GM19452 (cell line): Measurements from ENCODE around the gene PCOLCE2.
"Not testable (repeated sequence)": the region's sequence is repeated elsewhere in the genome, so short reads cannot be mapped to it uniquely, and the experiment has no call there.

Experiments
- ATAC-seq: cut with Tn5 transposase; IDR thresholded peaks from one replicate; pipeline ENCODE4 v1.9.1; 2021; ENCODE audit not compliant: unreplicated experiment

The PCOLCE2 gene

DNA sequence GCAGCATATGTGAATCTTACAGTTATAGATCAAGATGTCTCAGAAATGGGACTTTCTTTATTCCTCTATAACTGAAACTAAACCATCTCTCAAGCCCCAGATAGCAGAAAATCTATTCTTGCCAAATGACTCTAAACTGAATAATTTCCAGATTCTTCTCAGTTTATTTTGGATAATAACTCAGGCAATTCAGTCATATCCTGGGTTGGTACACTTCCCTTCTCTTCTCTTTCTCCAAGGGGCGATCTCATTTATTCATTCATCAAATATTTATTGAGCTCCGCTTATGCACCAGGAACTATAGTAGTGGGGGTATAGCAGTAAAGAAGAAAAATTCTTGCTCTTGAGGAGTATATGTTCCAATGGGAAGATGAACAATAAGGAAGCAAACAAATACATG, 13.5 kb upstream of the PCOLCE2 start:
- ATAC-seq = no peak

DNA sequence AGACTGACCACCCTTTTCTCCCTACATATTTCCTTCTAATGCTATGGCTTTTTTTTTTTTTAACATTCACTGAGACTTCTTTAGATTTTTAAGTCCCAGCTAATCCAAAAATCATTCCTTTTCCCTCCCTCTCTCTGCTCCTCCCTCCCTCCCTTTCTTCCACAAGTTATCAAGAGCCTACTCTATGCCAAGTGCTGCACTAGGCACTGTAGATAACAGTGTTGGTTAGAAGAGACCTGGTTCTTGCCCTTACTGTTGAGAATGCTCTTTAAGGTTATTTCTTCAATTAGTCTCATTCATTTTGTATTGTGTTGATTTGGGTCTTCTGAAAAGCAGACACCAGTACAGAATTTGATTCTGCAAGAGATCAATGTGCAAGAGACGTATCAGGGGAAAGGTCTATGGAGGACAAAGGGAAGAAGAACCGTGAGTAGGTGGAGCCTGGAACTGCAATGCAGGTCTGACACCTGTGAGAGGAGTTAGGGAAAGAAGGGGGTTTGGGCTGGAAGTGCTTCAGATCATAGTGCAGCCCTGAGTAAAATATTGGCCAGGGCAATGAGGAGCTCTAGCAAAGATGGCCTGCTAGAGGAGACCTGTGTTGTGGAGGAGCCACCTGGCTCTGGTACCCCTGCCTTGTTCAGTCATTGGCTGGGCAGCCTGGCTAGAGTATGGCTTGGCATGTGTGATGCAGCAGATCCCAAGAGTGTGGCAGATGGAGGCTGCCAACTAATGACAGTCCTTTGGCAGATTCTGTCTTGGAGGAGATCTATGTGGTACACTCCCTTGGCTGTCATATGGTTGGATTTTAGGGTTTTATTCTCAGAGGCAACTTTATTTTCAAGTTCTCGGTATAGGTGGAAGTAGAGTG, 9.7 kb upstream of the PCOLCE2 start:
- no peak for ATAC-seq

DNA sequence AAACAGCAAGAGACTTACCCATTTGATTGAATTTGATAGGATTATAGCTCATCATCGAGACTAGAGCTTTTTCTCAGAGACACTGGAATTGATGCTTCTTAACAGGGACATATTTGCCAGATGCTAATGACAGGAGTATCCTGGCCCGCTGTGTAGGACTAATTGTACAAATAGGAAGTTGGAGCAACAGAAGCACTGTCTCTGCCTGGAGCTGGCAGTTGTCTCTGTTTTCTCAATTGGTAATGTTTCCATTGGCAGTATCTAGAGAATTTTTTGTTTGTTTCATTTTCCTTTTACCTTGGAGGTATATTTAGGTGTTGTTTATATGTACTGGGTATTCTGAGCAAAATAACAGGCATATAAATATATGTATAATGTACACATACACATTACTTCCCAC, 8.9 kb upstream of the PCOLCE2 start:
- ATAC-seq = no peak

DNA sequence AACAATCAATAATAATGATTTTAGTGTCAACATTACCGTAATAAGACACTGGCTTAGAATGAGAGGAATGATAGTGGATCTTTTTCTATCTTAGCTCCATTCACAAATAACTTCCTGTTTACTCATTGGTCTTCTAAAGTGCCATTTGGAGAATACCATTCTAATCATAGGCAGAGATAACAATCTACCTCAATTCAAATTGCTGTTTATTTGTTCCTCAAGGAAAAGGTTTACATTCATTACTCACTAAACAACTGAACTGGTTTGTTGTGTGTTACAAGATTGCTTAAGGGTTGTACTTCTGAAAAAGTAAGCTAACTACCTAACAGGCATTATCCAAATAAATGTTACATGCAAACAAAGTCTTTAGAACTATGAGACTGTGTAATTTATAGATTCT, 8.1 kb upstream of the PCOLCE2 start:
- no peak for ATAC-seq

DNA sequence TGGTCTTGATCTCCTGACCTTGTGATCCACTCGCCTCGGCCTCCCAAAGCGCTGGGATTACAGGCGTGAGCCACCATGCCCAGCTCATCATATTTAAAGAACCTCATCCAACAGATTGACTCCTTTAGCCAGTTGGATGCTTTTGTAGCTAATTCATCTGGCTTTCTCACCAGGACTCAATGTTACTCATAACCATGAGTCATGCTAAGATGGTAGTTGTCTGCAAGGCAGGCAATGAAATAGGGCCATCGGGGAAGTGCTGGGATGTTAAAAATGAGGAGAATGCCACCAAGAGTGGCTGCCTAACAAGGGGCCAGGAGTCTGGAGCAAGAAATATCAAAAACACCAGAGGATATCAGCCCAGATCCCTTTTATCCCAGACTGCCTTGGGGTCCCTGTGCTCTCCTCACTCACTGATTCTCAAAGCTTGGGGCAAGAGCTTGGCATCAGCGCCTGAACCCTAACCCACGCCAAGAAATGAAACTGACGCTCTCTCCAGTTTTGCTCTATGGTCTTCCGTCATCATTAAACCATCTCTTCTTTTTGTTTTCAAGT, 7.4 kb upstream of the PCOLCE2 start:
- ATAC-seq = no peak

DNA sequence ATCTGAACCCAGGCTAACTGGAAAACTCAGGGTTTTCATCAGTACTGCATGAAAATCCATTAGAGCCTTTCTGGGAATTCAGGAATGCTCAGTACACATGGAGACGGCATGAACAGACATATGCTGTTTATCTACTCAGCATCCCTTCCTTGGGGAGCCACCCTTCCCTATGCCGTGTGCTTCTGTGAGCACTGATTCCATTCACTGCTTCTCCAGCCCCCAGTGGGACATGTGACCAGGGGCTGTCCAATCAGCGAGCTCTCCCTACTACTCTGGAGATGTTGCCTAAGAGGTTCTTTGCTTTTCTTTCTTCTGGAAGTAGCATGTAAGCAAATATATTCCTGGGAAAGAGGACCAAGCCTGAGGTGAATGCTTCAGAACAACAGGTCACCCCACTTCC, 5.6 kb upstream of the PCOLCE2 start:
- no peak for ATAC-seq

DNA sequence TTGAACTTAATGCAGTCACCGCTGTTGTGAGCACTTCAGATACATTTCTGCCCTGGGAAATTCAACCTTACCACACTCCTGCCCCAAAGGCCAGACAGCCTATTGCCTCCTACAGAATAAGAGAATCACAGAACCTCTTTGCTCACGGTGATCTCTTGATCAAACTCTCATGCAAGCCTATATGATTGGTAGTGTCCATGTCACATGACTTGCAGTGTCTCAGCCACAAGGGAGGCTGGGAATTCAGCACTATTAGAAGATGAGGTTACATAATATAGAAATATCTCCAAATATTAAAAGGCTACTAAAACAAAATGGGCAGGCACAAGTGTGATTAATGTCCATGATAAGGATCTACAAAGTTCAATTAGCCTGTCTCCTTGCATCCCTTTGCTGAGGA, 3.8 kb upstream of the PCOLCE2 start:
- ATAC-seq = no peak

DNA sequence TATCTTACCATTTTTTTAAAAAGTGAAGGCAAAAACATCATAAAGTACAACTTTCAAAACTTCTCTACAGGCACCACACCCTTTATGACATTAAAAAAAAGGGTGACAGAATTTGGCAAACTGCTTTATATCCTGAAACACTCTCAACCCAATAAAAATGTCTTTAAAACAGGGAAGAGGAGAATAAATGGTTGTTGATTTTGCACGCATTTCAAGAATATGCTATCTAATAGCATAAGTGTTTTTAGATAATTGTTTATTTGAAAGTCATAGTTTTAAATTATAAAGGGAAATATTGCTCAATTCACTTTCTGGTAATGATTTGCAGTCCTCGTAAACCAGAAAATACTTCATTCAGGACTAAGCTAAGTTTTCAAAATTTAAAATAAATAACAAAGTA, 1.7 kb upstream of the PCOLCE2 start:
- ATAC-seq = no peak

DNA sequence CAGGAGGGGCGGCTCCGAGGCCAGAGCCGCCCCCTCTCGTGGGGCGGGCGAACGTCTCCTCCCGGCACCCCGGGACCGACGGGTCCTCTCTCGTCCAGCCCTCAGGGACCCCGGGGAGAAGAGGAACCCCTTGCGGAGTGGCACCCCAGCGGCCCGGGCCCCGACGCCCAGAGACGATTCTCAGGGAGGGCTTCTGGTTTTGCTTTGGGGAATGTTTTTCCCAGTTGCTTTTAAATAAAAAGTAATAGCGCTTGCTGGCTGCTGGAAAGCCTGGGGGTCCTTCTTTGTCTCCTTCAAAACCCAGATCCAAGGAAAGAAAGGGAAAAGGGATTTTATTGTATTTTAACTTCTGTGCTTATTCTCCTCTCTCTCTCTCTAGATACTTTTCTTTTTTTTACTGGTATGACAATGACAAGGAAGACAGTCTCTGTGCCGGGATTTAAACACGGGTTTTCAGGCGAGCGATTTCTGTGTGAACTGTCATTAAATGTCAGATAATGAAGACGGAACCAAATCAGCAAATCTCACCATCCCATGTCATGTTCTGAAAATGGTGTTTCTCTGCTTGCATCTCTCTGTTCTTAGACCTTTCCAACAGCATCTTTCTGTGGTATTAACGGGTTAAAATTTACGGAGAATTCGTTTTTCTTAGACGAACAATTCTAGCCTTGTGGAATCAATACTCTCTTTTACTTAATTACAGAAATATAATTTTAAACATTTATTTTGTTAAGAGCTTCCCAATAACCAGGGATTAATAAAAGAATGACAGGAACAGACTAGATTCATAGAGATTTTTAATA, 530 bp upstream of the PCOLCE2 start:
- no peak for ATAC-seq

DNA sequence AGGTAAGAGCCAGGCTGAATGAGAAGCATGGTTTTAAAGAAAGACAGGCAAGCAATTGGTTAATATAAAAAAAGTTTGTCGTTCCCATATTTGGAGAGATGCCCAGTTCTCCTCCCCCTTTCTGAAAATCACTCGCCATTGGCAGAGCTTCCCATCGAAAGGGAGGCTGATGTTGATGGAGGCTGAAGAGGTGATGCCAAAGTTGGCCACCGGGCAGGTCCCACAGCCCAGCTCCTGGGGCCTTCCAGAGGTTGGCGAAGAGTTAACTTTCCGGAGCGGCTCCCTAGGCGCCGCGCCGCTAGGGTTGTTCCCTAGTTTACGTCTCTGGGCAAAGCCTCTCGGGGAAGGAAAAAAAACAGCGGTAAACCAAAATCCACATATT, 793 bp downstream of the PCOLCE2 start:
- no peak for ATAC-seq

DNA sequence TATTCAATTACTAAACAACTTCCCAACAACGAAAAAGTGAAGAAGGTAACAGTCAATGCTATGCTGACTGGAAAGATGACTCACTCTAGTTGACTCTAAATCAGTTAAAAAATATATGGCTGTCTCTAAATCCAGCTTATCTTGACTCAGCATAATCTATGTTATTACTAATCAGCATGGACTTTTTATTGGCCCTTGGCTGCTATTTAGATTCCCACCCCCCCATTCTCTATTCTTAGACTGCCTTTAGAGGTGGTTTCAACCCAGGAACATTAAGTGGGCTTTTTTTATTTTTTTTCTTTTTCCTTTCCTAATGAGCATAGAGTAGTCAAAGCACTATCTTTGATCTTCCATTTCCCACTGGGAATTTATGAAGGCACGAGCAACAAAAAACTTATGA, 1.9 kb downstream of the PCOLCE2 start:
- no peak for ATAC-seq

DNA sequence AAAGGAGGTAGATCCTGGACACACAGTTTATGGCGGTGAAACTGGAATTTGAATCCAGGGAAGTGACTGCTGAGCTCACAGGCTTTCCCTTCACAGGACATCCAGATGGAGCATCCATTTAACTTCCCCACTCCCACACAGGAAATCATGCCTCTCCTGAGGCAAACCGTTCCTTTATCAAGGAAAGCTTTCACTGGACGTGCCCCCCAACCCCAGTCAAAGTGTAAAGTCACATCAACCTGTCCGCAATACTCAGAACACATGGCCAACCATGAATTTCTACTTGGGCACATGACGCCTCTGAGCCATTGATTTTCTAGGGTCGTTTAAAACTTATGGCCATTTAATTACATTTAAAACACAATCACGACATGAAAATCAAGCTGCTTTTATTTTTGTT, 2.9 kb downstream of the PCOLCE2 start:
- no peak for ATAC-seq

DNA sequence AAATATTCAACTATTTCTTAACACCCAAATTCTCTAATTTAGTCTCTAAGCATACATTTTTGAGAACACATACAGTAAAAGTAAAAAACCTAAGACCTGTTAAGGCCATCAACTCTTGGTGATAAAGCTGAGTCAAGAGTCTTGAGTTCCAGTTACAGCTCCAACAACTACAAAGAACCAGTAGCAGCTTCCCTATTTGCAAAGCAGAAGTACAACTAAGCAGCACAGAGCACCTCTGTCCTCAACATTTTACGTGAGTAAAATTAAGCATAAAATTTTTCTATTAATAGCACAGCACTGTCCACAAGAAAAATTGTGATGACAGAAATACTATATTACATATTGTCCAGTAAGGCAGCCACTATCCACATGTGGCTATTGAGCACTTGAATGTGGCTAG, 4.4 kb downstream of the PCOLCE2 start:
- ATAC-seq = no peak

DNA sequence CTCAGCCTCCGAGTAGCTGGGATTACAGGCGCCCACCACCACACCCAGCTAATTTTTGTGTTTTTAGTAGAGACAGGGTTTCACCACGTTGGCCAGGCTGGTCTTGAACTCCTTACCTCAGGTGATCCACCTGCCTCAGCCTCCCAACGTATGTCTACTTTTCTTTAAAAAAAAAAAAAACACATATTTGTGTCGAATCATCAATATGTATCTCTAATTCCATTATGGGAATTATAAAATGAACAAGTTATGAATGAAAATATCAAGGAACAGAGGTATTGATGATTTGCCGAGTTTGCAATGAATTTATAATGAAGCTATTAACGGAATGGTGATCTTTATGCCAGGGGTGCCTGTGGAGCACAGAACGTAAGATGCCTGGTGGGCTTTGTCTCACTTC, 5.3 kb downstream of the PCOLCE2 start:
- not testable (repeated sequence) for ATAC-seq

DNA sequence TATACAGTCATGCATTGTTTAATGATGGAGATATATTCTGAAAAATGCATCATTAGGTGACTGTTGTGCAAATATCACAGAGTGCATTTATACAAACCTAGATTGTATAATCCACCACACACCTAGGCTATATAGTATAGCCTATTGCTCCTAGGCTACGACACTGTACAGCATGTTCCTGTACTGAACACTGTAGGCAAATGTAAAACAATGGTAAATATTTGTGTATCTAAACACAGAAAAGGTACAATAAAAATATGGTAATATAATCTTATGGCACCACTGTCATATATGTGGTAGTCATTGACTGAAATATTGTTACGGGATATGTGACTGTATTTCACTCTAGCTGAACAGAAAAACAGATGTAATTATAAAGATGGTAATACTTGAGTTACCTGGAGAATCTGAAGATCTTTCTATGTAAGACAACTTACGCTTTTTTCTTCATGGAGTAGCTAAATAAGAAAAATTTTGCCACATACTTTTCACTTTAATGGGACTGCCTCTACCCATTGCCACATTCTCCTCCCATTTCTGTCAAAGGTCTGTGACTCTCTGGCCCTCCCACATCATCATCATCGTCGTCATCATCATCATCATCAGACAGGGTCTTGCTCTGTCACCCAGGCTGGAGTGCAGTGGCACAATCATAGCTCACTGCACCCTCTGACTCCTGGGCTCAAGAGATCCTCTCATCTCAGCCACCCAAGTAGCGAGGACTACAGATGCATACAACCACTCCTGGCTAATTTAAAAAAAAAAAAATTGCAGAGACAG, 7.2 kb downstream of the PCOLCE2 start:
- no peak for ATAC-seq

DNA sequence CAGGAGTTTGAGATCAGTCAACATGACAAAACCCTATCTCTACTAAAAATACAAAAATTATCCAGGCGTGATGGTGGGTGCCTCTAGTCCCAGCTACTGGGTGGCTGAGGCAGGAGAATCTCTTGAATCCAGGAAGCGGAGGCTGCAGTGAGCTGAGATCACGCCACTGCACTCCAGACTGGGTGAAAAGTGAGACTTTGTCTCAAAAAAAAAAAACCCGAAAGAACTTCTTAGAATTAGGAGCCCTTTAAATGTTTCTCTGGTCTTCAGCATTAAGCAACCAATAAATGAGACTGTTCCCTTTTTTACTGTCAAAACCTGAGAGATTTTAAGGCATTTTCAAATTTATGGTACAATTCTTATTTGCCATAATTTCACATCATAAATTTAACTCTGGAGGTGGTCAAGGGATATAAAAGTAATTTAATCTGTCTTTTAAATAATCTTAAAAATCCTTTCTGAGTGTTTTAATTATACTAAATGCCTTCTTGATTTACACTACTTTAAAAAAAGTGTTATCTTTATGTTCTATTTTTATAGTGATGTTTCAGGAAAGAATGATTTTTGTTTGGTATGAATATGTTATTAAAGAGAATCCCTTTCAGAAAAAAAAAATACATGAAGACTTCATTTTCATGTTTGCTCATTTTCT, 10.1 kb downstream of the PCOLCE2 start:
- no peak for ATAC-seq

DNA sequence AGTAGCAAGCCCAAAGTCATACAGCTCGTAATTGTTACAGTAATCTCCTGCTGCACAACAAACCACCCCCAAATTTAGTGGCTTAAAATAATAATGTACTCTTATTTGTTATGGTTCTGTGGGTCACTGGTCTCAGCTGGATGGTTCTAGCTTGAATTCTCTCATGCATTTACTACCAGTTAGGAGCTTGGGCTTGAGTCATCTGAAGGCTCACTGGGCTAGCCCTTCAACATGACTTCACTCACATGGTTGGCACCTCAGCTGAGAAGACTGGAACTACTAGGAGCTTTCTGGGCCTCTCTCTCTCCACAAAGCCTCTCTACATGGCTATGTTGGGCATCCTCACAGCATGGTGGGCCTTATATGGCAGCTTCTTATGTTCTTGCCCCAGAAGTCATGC, 12.5 kb downstream of the PCOLCE2 start:
- ATAC-seq = no peak

DNA sequence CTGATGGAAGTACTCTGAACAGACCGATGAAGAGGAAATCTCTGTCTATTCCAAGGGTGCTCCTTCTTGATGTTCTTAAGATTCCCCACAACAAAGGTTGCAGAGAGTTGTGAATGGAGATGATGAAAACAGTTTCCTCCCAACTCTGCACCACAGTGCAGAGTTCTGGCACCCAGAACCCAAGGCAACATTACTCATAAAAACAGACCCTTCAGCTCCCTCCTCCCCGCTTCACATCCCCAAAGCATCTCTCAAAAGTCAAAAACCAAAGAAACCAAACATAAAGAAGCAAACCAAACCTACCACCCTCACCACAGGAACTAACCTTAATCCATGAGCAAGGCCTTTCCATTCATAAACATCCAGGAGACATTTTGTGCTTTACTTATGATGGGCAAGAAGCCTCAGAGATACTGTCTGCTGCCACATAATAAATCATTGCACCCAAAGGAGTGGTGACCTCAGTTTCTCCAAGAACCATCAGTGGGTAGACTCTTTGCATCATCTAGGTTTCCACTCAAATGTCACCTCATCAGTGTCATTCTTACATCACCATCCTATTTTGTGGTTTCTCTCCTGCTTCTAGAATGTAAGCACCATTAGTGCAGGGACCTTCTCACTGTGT, 13.2 kb downstream of the PCOLCE2 start:
- no peak for ATAC-seq

DNA sequence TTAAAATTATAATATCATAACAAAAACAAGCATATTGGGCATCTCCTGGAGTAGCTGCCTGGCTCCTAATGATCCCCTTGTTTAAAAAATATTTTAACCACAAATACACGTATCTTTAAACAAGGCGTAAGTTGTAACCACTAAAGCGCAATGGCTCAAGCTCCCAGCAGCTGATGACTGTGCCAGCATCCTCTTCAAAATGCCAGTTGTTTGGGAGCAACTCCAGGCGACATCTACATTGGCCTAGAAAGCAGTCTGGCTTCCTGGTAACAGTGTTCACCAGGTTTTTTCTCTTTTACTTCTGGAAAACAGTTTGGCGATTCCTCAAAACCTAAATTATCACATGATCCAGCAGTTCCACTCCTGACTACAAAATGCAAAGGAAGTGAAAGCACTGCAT, 13.8 kb downstream of the PCOLCE2 start:
- no peak for ATAC-seq

DNA sequence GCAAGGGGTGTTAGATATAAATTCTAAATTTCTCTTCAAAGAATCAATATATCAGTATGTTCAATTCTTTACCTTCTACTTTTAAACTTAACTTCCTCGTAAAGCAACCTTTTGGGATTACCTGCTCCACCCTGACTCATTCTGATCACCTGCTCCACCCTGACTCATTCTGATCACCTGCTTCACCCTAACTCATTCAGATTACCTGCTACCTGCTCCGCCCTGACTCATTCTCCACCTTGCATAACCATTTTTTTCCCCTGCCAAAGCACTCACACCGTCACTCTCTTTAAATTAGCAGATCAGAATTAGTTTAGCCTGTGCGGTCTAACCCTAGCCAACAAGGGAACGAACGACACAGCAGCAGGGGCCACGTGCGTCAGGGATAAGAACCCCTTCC, 20.5 kb downstream of the PCOLCE2 start:
- ATAC-seq = not testable (repeated sequence)
